ENCODE results near the gene ZNF683.

ZNF683 gene

DNA sequence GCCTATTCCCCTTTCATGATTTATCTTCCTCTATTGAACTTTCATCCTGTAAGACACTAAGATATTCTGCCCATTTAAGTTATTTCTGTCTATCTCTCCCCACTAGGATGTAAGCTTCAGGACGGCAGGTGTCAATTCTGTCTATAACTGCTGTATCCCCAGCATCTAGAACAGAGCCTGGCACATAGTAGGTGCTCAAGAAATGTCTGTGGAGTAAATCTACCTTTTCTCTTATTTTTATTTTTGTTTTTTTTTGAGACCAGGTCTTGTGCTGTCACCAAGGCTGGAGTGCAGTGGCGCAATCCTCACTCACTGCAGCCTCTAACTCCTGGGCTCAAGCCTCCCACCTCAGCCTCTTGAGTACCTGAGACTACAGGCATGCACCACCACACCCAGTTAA lies 49.2 kb downstream of the ZNF683 start:
- Histone ChIP-seq H3F3A (ENCODE audit: low read depth) (no peaks in the 10 kb centered on the region), H3K9me3 (ENCODE audit: insufficient read depth, low read depth, low read length) (no peaks in the 10 kb centered on the region), H3K27me3 (ENCODE audit: insufficient read depth, low read length, poor library complexity, severe bottlenecking) (no peaks in the 10 kb centered on the region), H3K36me3 (ENCODE audit: insufficient read depth, low read length) (no peaks in the 10 kb centered on the region), H3K4me2 (ENCODE audit: low read depth, low read length, poor library complexity, severe bottlenecking) (no peak overlapping the region), H4K20me1 (ENCODE audit: insufficient read depth, low read length, poor library complexity, severe bottlenecking) (no peaks in the 10 kb centered on the region), H3K9ac (ENCODE audit: low read depth, low read length, poor library complexity, severe bottlenecking) (no peak overlapping the region), H3K4me3 (ENCODE audit: low read length, poor library complexity, severe bottlenecking) (no peak overlapping the region), H2AFZ (ENCODE audit: low read length) (no peak overlapping the region), H3K79me2 (ENCODE audit: insufficient read depth, low read length) (peaks cover 32% of the 10 kb centered on the region), H3K4me1 (ENCODE audit: insufficient read depth, low read length, poor library complexity, severe bottlenecking) (peaks cover 20% of the 10 kb centered on the region), H3K9me2 (replicated peaks; ENCODE audit: low read depth, low read length) (no peaks in the 10 kb centered on the region)
- TF ChIP-seq, protein P1, sequence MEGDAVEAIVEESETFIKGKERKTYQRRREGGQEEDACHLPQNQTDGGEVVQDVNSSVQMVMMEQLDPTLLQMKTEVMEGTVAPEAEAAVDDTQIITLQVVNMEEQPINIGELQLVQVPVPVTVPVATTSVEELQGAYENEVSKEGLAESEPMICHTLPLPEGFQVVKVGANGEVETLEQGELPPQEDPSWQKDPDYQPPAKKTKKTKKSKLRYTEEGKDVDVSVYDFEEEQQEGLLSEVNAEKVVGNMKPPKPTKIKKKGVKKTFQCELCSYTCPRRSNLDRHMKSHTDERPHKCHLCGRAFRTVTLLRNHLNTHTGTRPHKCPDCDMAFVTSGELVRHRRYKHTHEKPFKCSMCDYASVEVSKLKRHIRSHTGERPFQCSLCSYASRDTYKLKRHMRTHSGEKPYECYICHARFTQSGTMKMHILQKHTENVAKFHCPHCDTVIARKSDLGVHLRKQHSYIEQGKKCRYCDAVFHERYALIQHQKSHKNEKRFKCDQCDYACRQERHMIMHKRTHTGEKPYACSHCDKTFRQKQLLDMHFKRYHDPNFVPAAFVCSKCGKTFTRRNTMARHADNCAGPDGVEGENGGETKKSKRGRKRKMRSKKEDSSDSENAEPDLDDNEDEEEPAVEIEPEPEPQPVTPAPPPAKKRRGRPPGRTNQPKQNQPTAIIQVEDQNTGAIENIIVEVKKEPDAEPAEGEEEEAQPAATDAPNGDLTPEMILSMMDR (conservative IDR thresholded peaks at IDR 0.05; ENCODE audit: low read length): no peak
- TF ChIP-seq EZH2phosphoT487 (IDR thresholded peaks at IDR 0.05; ENCODE audit: borderline replicate concordance): no peak

DNA sequence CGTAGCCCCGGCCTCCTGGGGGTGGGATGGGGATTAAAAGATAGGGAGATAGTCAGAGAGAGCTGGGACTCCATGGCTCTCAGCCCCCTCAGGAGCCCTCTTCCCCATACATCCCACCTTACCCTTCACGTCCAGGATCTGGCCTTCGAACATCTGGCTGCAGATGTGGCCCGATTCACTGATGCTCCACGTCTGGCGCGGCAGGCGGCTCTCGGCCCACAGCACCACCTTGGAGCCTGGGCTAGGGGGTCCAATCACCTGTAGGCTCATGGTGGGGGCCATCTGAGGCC lies 50.6 kb downstream of the ZNF683 start:
- Histone ChIP-seq H3K9ac (ENCODE audit: low read depth, low read length, poor library complexity, severe bottlenecking) (peak overlapping the region; percentile 95), H3K79me2 (ENCODE audit: insufficient read depth, low read length) (peaks cover 45% of the 10 kb centered on the region), H3F3A (ENCODE audit: low read depth) (no peaks in the 10 kb centered on the region), H3K4me3 (ENCODE audit: low read length, poor library complexity, severe bottlenecking) (peak overlapping the region; percentile 25), H3K9me3 (ENCODE audit: insufficient read depth, low read depth, low read length) (no peaks in the 10 kb centered on the region), H3K4me1 (ENCODE audit: insufficient read depth, low read length, poor library complexity, severe bottlenecking) (peaks cover 33% of the 10 kb centered on the region), H3K9me2 (replicated peaks; ENCODE audit: low read depth, low read length) (no peaks in the 10 kb centered on the region), H3K4me2 (ENCODE audit: low read depth, low read length, poor library complexity, severe bottlenecking) (peak overlapping the region; percentile 96), H3K36me3 (ENCODE audit: insufficient read depth, low read length) (no peaks in the 10 kb centered on the region), H4K20me1 (ENCODE audit: insufficient read depth, low read length, poor library complexity, severe bottlenecking) (no peaks in the 10 kb centered on the region), H2AFZ (ENCODE audit: low read length) (no peak overlapping the region), H3K27me3 (ENCODE audit: insufficient read depth, low read length, poor library complexity, severe bottlenecking) (no peaks in the 10 kb centered on the region)
- TF ChIP-seq, protein P1 (conservative IDR thresholded peaks at IDR 0.05; ENCODE audit: low read length): no peak

DNA sequence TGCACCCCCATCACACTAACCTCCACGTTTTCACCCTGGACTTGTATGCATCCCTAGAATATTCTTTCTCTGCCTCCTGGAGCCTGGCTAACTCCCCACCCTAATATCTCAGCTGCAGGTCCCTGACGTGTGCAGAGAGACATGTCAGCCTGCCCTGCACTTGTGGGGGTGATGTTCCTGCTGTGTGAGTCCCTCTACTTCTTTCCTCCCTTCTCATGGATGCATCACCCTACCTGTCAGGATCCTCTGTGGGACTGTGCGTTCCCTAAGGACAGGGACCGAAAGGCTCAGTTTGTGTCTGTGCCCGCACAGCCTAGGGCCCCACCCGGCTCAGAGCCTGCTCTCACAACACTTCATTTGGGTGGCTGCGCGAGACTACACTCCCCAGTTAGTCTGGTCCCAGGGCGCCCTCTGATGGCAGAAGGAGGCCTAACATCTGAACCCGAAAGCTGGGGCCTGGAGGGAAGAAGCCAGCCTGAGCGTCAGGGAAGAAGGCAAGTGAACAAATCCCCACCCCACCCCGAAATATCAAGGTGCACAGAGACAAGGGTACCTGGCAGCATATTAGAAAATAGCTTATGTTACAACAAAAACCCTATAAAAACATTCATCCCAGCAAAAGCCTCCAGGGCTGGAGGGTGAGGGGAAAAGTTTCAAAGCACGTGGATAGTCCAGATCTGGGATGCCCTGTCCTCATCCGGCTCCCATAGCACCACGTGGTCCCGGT lies 51.1 kb downstream of the ZNF683 start:
- Histone ChIP-seq H3K4me2 (ENCODE audit: low read depth, low read length, poor library complexity, severe bottlenecking) (peak overlapping the region; percentile 96), H3K9me2 (replicated peaks; ENCODE audit: low read depth, low read length) (no peaks in the 10 kb centered on the region), H3F3A (ENCODE audit: low read depth) (no peaks in the 10 kb centered on the region), H3K4me3 (ENCODE audit: low read length, poor library complexity, severe bottlenecking) (peak overlapping the region; percentile 88), H3K9me3 (ENCODE audit: insufficient read depth, low read depth, low read length) (no peaks in the 10 kb centered on the region), H3K36me3 (ENCODE audit: insufficient read depth, low read length) (no peaks in the 10 kb centered on the region), H4K20me1 (ENCODE audit: insufficient read depth, low read length, poor library complexity, severe bottlenecking) (no peaks in the 10 kb centered on the region), H2AFZ (ENCODE audit: low read length) (no peak overlapping the region), H3K4me1 (ENCODE audit: insufficient read depth, low read length, poor library complexity, severe bottlenecking) (peaks cover 38% of the 10 kb centered on the region), H3K79me2 (ENCODE audit: insufficient read depth, low read length) (peaks cover 48% of the 10 kb centered on the region), H3K9ac (ENCODE audit: low read depth, low read length, poor library complexity, severe bottlenecking) (peak overlapping the region; percentile 95), H3K27me3 (ENCODE audit: insufficient read depth, low read length, poor library complexity, severe bottlenecking) (no peaks in the 10 kb centered on the region)
- TF ChIP-seq, protein P1 (conservative IDR thresholded peaks at IDR 0.05; ENCODE audit: low read length): peak; percentile 95
- TF ChIP-seq EZH2phosphoT487 (IDR thresholded peaks at IDR 0.05; ENCODE audit: borderline replicate concordance): no peak
